OCI-LY3 (cell line): ENCODE data around the gene TTL.

Experiments
- EZH2phosphoT487 ChIP-seq: fragments of 200-600 bp; shearing (Covaris generic); IDR thresholded peaks from 2 replicates; pipeline ENCODE4 v1.6.1; 2018; ENCODE audit warnings: antibody characterized with exemption, mixed run types, low read depth
- TF ChIP-seq, protein P1 (sequence below): fragments of 200-600, 300-600 bp; sonication (generic); IDR thresholded peaks from 2 replicates; pipeline ENCODE4 v1.5.1; 2014; ENCODE audit warnings: antibody characterized with exemption, low read length, low read depth

DNA sequence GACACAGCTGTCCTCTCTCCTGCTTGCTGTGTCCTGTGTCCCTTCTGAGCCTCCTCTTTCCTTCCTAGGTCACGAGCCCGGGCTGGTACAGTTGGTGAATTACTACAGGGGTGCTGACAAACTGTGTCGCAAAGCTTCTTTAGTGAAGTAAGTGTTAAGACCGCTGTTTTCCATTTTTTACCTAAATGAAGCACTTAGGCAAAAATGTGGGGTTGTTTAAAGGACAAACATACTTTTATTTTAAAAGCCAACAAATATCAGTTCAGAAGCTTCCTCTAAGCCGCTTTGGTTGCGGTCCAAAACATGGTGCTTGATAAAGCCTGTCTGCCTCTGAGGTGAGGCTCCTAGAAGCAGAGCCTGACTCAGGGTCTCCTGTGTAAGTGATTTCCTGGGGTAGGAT is 3.9 kb downstream of the TTL start:
- TF ChIP-seq, protein P1, sequence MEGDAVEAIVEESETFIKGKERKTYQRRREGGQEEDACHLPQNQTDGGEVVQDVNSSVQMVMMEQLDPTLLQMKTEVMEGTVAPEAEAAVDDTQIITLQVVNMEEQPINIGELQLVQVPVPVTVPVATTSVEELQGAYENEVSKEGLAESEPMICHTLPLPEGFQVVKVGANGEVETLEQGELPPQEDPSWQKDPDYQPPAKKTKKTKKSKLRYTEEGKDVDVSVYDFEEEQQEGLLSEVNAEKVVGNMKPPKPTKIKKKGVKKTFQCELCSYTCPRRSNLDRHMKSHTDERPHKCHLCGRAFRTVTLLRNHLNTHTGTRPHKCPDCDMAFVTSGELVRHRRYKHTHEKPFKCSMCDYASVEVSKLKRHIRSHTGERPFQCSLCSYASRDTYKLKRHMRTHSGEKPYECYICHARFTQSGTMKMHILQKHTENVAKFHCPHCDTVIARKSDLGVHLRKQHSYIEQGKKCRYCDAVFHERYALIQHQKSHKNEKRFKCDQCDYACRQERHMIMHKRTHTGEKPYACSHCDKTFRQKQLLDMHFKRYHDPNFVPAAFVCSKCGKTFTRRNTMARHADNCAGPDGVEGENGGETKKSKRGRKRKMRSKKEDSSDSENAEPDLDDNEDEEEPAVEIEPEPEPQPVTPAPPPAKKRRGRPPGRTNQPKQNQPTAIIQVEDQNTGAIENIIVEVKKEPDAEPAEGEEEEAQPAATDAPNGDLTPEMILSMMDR: no peak
- no peak for TF ChIP-seq EZH2phosphoT487
